Measurements from ENCODE around the gene GOLGA8J.
"Not testable (repeated sequence)": the region's sequence is repeated elsewhere in the genome, so short reads cannot be mapped to it uniquely, and the experiment has no call there.

GOLGA8J gene

GRCh38 chr15:30073915-30074314, 8.8 kb upstream of the GOLGA8J start:
- no peak for DNase-seq

- not testable (repeated sequence) for DNase-seq
Measured at GRCh38 chr15:30080816-30081215, 1.9 kb upstream of the GOLGA8J start.

DNA sequence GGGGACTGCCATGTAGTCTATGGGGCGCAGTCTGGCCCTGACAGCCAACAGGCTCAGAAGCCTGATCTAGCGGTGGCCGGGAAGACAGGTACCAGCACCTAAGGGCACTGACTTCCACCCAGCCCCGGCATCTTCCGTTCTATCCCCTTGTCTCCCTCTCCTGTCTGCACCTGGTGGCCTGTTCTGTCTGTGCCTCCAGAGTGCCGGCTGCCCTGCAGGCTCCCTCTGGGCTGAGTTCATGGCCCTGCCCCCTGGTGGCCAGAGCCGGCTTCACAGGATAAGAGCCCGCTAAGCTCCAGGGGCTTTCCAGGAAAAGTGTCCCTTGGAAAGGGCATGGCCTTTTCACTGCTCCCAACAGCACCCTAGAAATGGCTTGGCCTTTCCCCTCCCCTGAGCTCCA, 15.1 kb downstream of the GOLGA8J start:
- DNase-seq, result not testable (repeated sequence)

DNA sequence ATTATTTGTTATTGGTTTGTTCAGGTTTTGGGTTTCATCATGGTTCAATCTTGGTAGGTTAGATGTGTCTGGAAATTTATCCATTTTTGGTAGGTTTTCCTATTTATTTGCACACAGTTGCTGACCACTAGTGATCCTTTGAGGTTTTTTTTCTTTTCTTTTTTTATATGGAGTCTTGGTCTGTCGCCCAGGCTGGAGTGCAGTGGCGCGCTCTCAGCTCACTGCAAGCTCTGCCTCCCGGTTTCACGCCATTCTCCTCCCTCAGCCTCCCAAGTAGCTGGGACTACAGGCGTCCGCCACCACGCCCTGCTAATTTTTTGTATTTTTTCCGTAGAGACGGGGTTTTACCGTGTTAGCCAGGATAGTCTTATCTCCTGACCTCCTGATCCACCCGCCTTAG, 20.1 kb downstream of the GOLGA8J start:
- not testable (repeated sequence) for DNase-seq

DNA sequence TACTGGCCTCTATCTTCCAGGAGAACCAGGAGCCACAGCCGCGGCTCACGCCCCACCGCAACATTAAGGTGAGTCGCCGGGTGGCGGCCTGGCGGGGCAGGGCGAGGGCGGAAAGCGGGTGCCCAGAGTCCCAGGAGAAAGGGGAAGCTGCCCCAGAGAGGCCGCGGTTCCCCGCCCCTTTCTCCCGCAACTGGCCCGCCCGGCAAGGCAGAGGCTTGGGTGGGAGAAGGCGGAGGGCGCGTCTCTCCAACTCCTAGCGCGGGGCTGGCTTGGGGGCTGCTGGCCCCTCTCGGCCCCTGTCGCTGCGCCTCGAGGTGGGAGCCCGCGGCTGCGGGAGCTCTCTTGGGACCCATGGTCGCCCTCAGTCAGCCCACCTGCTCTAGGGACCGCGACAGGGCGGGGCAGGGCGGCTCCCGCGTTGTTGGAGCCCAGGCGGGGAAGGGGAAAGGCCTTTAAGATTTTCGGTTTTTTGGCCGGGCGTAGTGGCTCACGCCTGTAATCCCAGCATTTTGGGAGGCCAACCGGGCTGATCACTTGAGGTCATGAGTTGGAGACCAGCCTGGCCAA, 21.3 kb downstream of the GOLGA8J start:
- DNase-seq, result not testable (repeated sequence)

DNA sequence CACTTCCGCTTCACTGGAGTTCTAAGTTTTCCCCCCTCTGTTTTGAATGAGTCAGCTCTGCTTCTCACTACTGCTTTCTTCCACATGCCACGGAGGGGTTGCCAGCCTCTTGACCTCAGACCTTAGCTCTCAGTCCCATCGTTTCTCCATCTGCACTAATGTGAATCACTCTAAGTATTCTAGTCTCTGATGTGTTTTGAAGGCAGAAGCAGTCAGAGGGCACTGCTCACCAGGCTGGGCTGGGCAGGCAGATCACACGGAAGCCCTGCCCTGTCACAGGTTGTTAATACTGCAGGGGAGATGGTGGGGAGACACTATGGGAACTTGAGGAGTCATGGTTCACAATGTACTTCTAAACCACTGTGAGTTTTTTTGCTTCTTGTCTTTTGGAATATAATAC, 27.8 kb downstream of the GOLGA8J start:
- DNase-seq, result not testable (repeated sequence)

- not testable (repeated sequence) for DNase-seq
Measured at GRCh38 chr15:30130066-30130465, 47.3 kb downstream of the GOLGA8J start.

GRCh38 chr15:30134751-30135150, 52.0 kb downstream of the GOLGA8J start, which contains the start of gene GOLGA8T:
Gene GOLGA8T (plus strand): TSS chr15:30135051. CDS start chr15:30135149, 98 bp downstream.
- not testable (repeated sequence) for DNase-seq
